AG04449 (cell line): ENCODE data around the gene TAOK3.

Experiments
- CTCF ChIA-PET: fragments of 350-600 bp; formaldehyde crosslinking; extraction: SDS; loops from one replicate; lab custom pipeline; 2021; ENCODE audit warnings: antibody characterized with exemption; lab: Yijun Ruan, JAX
- POLR2A ChIA-PET: fragments of 400-600, 350-600 bp; formaldehyde crosslinking; extraction: SDS; loops from one replicate; lab custom pipeline; 2020; ENCODE audit warnings: antibody characterized with exemption, inconsistent platforms; lab: Yijun Ruan, JAX
- DNase-seq: peaks from one replicate; pipeline ENCODE4 v3.0.0-alpha.2; 2010; ENCODE audit warnings: low read depth, low spot score
- H3K4me3 ChIP-seq: 2 replicates; pipeline ENCODE4 v1.5.1; 2011; ENCODE audit warnings: low read depth, mild to moderate bottlenecking, control low read depth, low read length
- TF ChIP-seq, protein P1 (sequence below): IDR thresholded peaks from one replicate; pipeline ENCODE4 v1.5.1; 2011; ENCODE audit warnings: mild to moderate bottlenecking, moderate library complexity, low read length, control low read depth, inconsistent platforms; ENCODE audit not compliant: insufficient read depth; ENCODE audit errors: missing control alignments

The TAOK3 gene

DNA sequence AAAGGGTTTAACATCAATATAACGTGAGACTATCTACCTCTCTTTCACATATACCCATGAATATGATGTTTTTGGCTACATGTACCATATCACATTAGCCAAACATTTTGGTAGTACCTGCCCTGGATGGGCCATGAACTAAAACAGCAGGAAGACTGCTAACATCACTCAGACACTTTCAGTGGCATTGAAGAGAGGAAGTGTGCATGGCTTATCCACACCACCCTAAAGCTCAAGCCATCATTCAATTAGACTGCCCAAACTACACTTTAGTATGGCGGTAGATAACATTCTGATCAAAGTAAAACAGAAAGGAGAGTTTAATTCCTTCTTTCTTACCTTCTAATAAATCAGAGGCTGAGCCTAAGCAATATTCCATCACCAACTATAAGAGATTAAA lies 133.8 kb downstream of the TAOK3 start:
- no peak overlapping the region for H3K4me3 ChIP-seq
- POLR2A ChIA-PET: no interaction called here
- TF ChIP-seq, protein P1, sequence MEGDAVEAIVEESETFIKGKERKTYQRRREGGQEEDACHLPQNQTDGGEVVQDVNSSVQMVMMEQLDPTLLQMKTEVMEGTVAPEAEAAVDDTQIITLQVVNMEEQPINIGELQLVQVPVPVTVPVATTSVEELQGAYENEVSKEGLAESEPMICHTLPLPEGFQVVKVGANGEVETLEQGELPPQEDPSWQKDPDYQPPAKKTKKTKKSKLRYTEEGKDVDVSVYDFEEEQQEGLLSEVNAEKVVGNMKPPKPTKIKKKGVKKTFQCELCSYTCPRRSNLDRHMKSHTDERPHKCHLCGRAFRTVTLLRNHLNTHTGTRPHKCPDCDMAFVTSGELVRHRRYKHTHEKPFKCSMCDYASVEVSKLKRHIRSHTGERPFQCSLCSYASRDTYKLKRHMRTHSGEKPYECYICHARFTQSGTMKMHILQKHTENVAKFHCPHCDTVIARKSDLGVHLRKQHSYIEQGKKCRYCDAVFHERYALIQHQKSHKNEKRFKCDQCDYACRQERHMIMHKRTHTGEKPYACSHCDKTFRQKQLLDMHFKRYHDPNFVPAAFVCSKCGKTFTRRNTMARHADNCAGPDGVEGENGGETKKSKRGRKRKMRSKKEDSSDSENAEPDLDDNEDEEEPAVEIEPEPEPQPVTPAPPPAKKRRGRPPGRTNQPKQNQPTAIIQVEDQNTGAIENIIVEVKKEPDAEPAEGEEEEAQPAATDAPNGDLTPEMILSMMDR: no peak
- CTCF ChIA-PET: interaction anchor here (0.9 to 1.0 kb wide), 2 partner anchors 57 to 139 kb away, joined by 3 to 4 read pairs; no protein-coding TSS in a partner anchor
- DNase-seq: no peak

DNA sequence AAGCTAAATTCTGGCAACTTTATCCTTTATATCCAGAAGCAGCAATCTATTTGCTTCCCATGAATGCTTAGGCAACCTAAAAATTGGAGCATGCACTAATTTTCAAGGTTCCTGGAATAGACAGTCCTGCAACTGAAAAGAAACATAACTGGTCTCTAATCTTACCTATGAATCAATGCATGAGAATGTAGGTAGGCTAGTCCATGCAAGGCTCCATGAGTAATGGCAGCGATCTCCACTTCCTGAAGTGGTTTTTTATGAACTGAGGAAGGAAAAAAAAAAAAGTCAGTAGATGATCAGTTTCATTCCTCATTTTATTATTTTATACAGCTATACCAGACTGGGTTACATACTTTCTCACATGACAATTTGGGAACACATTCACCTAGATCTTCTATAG lies 134.8 kb downstream of the TAOK3 start:
- peak; percentile 3 for DNase-seq
- TF ChIP-seq, protein P1: no peak
- no peak overlapping the region for H3K4me3 ChIP-seq
- ChIA-PET CTCF (interaction anchor here (0.7 to 2.9 kb wide), 4 partner anchors 53 to 140 kb away, joined by 3 to 12 read pairs (median 4); no protein-coding TSS in a partner anchor), POLR2A (no interaction called here)

DNA sequence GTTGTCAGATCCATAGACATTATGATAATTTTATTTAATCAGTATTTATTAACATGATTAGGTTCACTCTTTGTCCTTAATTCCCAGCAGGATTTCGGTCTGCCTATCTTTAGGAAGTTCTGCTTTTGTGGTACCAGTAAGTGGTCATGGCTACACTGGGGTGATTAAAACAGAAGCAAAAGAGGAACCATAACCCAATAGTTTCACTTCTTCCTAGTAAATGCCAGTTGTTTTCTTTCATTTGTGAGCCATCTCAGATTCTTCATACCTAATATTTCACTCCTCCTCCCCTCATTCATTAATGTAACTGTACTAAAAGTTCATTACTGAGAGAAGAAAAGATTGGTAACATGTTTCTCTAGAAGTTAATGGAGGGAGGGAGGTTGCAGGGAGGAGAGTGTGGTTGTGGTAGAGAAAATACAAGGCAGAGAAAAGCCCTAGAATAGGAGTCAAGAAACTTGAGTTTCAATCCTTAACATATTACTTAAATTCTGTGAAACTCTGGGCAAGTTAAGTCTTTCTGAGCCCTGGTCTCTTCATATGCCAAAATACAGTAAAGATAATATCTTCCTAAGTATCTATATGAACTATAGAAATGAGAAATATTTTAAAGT lies 135.5 kb downstream of the TAOK3 start:
- no peak for DNase-seq
- ChIA-PET POLR2A (no interaction called here), CTCF (interaction anchor here (1.0 to 2.9 kb wide), 2 partner anchors 138 to 141 kb away, joined by 3 to 12 read pairs; no protein-coding TSS in a partner anchor)
- H3K4me3 ChIP-seq: no peak overlapping the region
- TF ChIP-seq, protein P1: no peak

DNA sequence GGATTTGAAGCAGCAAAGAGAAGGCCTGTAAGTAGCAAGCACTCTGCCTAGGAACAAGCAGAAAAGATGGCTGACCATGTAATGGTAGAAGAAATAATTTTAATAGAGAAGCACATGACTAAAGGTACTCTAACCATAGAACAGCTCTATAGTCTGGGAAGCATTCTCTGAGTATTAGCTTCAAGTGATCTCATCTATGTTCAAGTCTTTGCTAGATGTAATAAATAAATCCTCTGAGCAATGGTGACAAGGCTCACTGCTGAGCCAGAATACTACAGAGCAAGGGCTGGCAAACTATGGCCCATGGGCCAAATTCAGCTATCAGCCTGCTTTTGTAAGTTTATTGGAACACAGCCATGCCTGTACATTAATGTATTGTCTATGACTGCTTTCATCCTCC lies 152.0 kb downstream of the TAOK3 start:
- ChIA-PET POLR2A (no interaction called here), CTCF (interaction anchor here (1.5 to 3.0 kb wide), 2 partner anchors 38 to 156 kb away, joined by 5 to 16 read pairs; partner anchors contain the start of gene SUDS3)
- no peak overlapping the region for H3K4me3 ChIP-seq
- TF ChIP-seq, protein P1: no peak
- DNase-seq: no peak

DNA sequence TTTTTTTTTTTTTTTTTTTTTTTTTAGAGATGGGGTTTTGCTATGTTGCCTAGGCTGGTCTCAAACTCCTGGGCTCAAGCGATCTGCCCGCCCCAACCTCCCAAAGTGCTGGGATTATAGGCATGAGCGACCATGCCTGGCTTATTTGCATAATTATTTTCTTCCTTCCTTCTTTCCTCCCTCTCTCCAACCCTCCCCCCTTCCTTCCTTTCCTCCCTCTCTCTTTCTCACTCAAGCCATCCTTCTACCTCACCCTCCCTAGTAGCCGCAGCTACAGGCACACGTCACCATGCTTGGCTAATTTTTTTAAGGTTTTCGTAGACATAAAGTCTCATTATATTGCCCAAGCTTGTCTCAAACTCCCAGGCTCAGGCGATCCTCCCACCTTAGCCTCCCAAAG lies 152.9 kb downstream of the TAOK3 start:
- TF ChIP-seq, protein P1: no peak
- no peak for DNase-seq
- no peak overlapping the region for H3K4me3 ChIP-seq
- ChIA-PET CTCF (no interaction called here), POLR2A (no interaction called here)

DNA sequence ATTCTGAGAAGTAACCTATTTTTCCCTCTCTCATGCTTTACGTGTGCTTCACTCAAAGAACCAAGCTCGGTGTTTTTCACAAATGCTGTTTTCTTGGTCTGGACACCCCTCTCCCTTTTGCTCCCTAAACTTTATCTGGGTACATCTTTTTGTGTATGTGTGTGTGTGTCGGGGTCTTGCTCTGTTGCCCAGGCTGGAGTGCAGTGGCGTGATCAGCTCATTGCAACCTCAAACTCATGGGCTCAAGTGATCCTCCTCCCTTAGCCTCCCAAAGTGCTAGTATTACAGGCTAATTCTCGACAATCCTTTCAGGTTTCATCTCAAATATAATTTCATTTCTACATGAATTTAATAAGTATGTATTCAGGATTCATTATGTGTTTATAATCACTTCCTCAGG lies 153.6 kb downstream of the TAOK3 start:
- H3K4me3 ChIP-seq: no peak overlapping the region
- POLR2A ChIA-PET: no interaction called here
- DNase-seq: no peak
- TF ChIP-seq, protein P1: no peak
- CTCF ChIA-PET: interaction anchor here (1.0 to 1.8 kb wide), 2 partner anchors 38 to 156 kb away, joined by 5 to 6 read pairs; no protein-coding TSS in a partner anchor
